HepG2 (cell line): ENCODE measurements around the gene METTL22. TPM values are rescaled to one million over a fixed set of nuclear protein-coding genes. Genes with fewer than 3 reads are reported as not detected.

Experiments used
- ARNTL ChIP-seq: sonication (generic); formaldehyde crosslinking; IDR thresholded peaks from 2 replicates; pipeline ENCODE4 v1.4.0; 2020; ENCODE audit warnings: mild to moderate bottlenecking, missing genetic modification reagents
- JUN ChIP-seq: sonication (generic); formaldehyde crosslinking; IDR thresholded peaks from 2 replicates; pipeline ENCODE4 v1.4.0; 2020; ENCODE audit warnings: mild to moderate bottlenecking, missing genetic modification reagents
- MED8 ChIP-seq: sonication (generic); formaldehyde crosslinking; IDR thresholded peaks from 2 replicates; pipeline ENCODE4 v1.8.1; 2023; ENCODE audit warnings: mild to moderate bottlenecking, missing genetic modification reagents; ENCODE audit not compliant: insufficient replicate concordance
- SMAD1 ChIP-seq: sonication (generic); formaldehyde crosslinking; IDR thresholded peaks from 2 replicates; pipeline ENCODE4 v1.4.0; 2020; ENCODE audit warnings: missing genetic modification reagents, low read depth, mild to moderate bottlenecking, borderline replicate concordance
- SP140L ChIP-seq: sonication (generic); formaldehyde crosslinking; IDR thresholded peaks from 2 replicates; pipeline ENCODE4 v1.4.0; 2020; ENCODE audit warnings: missing genetic modification reagents, borderline replicate concordance
- ZNF260 ChIP-seq: sonication (generic); formaldehyde crosslinking; IDR thresholded peaks from 2 replicates; pipeline ENCODE4 v1.4.0; 2020; ENCODE audit warnings: missing genetic modification reagents, low read depth, mild to moderate bottlenecking, borderline replicate concordance
- ZNF468 ChIP-seq: sonication (generic); formaldehyde crosslinking; IDR thresholded peaks from 2 replicates; pipeline ENCODE4 v1.8.0; 2022; ENCODE audit warnings: mild to moderate bottlenecking, moderate library complexity, missing genetic modification reagents
- ZNF879 ChIP-seq: sonication (generic); formaldehyde crosslinking; IDR thresholded peaks from 2 replicates; pipeline ENCODE4 v1.8.1; 2023; ENCODE audit warnings: missing genetic modification reagents
- polyA plus RNA-seq, 8 experiments: library from polyadenylated mRNA; depleted of rRNA in 3 of 8; stranded (reverse) in 7 of 8; unstranded in 1 of 8; fragments of >200 nt; fragmentation: Illumina TruSeq in 4 of 8; extraction: Trizol in 4 of 8; gene quantifications; 2 replicates each; pipeline versions ENCODE4 v1.2.1 to v1.2.3, GENCODE V29; 2011 to 2016; ENCODE audit warnings: low read depth in 4 of 8, missing spikeins in 1 of 8, mixed read lengths in 1 of 8; ENCODE audit not compliant: insufficient read depth in 1 of 8
- total RNA-seq, 5 experiments: library from RNA; depleted of rRNA; stranded (reverse); fragments of >200 nt; fragmentation: Illumina TruSeq; extraction: Trizol; gene quantifications; 2 replicates each; pipeline ENCODE4 v1.2.3, GENCODE V29; 2016; ENCODE audit warnings: low read depth in 1 of 5
- TF ChIP-seq, protein P1 (sequence below), 2 experiments: fragments of 450-650 bp in 1 of 2; sonication (generic) in 1 of 2; formaldehyde crosslinking in 1 of 2; IDR thresholded peaks; 2 replicates each; pipeline versions ENCODE4 v1.6.1 to v1.8.0; 2016 to 2022; ENCODE audit warnings: antibody characterized with exemption in 1 of 2, mild to moderate bottlenecking in 1 of 2, missing genetic modification reagents in 1 of 2
- TF ChIP-seq, protein P2 (sequence below): sonication (generic); formaldehyde crosslinking; IDR thresholded peaks from 2 replicates; pipeline ENCODE4 v1.5.0; 2020; ENCODE audit warnings: missing genetic modification reagents
- TF ChIP-seq, protein P3 (sequence below): sonication (generic); formaldehyde crosslinking; IDR thresholded peaks from 2 replicates; pipeline ENCODE4 v1.8.1; 2023; ENCODE audit warnings: mild to moderate bottlenecking, inconsistent platforms, moderate library complexity, missing genetic modification reagents, borderline replicate concordance
- TF ChIP-seq, protein P4 (sequence below): fragments of 450-650 bp; IDR thresholded peaks from 2 replicates; pipeline ENCODE4 v1.6.1; 2016
- TF ChIP-seq, protein P5 (sequence below): sonication (generic); formaldehyde crosslinking; IDR thresholded peaks from 2 replicates; pipeline ENCODE4 v1.5.1; 2020; ENCODE audit warnings: mild to moderate bottlenecking, moderate library complexity, missing genetic modification reagents

The METTL22 gene
- total and polyA plus RNA-seq, 2 of the 13 experiments (the other 11 are each of a cell fraction or from before 2014, with no cell fraction given) = 36.2 to 94.8 TPM

DNA sequence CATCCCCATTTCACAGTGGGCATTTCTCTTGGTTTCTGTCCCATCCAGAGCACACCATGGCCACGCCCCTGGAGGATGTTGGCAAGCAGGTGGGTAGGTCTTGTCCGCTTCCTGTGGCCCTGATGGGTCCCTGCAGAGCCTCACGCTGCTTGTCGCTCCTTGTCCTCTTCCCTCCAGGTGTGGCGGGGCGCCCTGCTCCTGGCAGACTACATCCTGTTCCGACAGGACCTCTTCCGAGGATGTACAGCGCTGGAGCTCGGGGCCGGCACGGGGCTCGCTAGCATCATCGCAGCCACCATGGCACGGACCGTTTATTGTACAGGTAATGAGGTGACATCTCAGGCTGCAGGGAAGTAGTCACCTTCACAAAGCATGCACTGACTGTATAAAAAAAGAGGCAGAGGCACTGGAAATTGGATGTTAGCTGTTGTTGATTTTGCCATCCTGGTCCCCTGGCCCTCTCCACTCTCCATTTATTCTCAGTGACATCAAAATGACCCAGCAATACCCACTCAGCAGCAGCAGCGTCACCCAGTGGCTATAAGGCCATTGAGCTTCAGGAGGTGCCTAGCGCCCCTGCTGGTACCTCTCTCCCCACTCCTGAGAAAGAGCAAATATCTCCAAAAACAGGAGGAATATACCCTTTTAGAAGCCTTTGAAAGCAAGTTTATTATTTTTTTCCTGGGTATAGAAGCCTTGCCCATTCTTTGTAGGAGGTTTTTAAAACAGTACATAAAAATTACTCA lies 13.7 kb downstream of the METTL22 start (continued):
- TF ChIP-seq, protein P1, sequence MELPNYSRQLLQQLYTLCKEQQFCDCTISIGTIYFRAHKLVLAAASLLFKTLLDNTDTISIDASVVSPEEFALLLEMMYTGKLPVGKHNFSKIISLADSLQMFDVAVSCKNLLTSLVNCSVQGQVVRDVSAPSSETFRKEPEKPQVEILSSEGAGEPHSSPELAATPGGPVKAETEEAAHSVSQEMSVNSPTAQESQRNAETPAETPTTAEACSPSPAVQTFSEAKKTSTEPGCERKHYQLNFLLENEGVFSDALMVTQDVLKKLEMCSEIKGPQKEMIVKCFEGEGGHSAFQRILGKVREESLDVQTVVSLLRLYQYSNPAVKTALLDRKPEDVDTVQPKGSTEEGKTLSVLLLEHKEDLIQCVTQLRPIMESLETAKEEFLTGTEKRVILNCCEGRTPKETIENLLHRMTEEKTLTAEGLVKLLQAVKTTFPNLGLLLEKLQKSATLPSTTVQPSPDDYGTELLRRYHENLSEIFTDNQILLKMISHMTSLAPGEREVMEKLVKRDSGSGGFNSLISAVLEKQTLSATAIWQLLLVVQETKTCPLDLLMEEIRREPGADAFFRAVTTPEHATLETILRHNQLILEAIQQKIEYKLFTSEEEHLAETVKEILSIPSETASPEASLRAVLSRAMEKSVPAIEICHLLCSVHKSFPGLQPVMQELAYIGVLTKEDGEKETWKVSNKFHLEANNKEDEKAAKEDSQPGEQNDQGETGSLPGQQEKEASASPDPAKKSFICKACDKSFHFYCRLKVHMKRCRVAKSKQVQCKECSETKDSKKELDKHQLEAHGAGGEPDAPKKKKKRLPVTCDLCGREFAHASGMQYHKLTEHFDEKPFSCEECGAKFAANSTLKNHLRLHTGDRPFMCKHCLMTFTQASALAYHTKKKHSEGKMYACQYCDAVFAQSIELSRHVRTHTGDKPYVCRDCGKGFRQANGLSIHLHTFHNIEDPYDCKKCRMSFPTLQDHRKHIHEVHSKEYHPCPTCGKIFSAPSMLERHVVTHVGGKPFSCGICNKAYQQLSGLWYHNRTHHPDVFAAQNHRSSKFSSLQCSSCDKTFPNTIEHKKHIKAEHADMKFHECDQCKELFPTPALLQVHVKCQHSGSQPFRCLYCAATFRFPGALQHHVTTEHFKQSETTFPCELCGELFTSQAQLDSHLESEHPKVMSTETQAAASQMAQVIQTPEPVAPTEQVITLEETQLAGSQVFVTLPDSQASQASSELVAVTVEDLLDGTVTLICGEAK (IDR thresholded peaks at IDR 0.05) = no peak
- TF ChIP-seq, protein P1 (CRISPR knock-in tag; IDR thresholded peaks at IDR 0.05) = peak; percentile 51; the same call in 1 of the 2 replicates
- TF ChIP-seq ZNF879 (CRISPR knock-in tag) (no peak), SMAD1 (no peak), ARNTL (CRISPR knock-in tag) (no peak), ZNF468 (CRISPR knock-in tag) (no peak), JUN (CRISPR knock-in tag) (no peak), SP140L (CRISPR knock-in tag) (no peak), ZNF260 (no peak), MED8 (CRISPR knock-in tag) (no peak)
- TF ChIP-seq, protein P2, sequence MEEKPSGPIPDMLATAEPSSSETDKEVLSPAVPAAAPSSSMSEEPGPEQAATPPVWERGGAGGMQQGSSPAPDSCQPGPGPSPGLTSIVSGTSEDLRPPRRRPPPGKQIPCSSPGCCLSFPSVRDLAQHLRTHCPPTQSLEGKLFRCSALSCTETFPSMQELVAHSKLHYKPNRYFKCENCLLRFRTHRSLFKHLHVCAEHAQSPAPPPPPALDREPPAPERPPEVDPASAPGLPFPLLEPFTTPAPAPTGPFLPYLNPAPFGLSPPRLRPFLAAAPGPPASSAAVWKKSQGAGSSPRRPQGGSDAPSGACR (CRISPR knock-in tag) = no peak
- TF ChIP-seq, protein P3, sequence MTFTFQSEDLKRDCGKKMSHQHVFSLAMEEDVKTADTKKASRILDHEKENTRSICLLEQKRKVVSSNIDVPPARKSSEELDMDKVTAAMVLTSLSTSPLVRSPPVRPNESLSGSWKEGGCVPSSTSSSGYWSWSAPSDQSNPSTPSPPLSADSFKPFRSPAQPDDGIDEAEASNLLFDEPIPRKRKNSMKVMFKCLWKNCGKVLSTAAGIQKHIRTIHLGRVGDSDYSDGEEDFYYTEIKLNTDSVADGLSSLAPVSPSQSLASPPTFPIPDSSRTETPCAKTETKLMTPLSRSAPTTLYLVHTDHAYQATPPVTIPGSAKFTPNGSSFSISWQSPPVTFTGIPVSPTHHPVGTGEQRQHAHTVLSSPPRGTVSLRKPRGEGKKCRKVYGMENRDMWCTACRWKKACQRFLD (CRISPR knock-in tag) = no peak
- TF ChIP-seq, protein P4, sequence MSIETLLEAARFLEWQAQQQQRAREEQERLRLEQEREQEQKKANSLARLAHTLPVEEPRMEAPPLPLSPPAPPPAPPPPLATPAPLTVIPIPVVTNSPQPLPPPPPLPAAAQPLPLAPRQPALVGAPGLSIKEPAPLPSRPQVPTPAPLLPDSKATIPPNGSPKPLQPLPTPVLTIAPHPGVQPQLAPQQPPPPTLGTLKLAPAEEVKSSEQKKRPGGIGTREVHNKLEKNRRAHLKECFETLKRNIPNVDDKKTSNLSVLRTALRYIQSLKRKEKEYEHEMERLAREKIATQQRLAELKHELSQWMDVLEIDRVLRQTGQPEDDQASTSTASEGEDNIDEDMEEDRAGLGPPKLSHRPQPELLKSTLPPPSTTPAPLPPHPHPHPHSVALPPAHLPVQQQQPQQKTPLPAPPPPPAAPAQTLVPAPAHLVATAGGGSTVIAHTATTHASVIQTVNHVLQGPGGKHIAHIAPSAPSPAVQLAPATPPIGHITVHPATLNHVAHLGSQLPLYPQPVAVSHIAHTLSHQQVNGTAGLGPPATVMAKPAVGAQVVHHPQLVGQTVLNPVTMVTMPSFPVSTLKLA = no peak
- TF ChIP-seq, protein P5, sequence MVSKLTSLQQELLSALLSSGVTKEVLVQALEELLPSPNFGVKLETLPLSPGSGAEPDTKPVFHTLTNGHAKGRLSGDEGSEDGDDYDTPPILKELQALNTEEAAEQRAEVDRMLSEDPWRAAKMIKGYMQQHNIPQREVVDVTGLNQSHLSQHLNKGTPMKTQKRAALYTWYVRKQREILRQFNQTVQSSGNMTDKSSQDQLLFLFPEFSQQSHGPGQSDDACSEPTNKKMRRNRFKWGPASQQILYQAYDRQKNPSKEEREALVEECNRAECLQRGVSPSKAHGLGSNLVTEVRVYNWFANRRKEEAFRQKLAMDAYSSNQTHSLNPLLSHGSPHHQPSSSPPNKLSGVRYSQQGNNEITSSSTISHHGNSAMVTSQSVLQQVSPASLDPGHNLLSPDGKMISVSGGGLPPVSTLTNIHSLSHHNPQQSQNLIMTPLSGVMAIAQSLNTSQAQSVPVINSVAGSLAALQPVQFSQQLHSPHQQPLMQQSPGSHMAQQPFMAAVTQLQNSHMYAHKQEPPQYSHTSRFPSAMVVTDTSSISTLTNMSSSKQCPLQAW (CRISPR knock-in tag) = 0 out of 2 replicates have a peak, but pooled peaks have one; percentile 18
